ENCODE data around the gene NID2.
A peak's percentile ranks its signal among the peaks of the same experiment; 100 is the strongest.

NID2 gene

GRCh38 chr14:51998348-51998747 lies 70.5 kb downstream of the NID2 start:
- no peak for DNase-seq

GRCh38 chr14:51996148-51996746 lies 72.6 kb downstream of the NID2 start:
- DNase-seq, result no peak

- no peak for DNase-seq
Observed at GRCh38 chr14:51993285-51993920, 75.5 kb downstream of the NID2 start.

- DNase-seq, result no peak
Observed at GRCh38 chr14:51990488-51990887, 78.4 kb downstream of the NID2 start.

- peak; percentile 89 for DNase-seq
Observed at GRCh38 chr14:51989293-51990234, 79.3 kb downstream of the NID2 start, which contains the start of gene RTRAF. TSS of gene RTRAF (plus strand) at chr14:51989546. CDS start at chr14:51989640, 94 bp downstream.

GRCh38 chr14:51988221-51988620 lies 80.6 kb downstream of the NID2 start:
- DNase-seq, result no peak

- no peak for DNase-seq
Observed at GRCh38 chr14:51981218-51981854, 87.5 kb downstream of the NID2 start.

- peak; percentile 74 to 88 for DNase-seq
Observed at GRCh38 chr14:51979088-51979709, 89.7 kb downstream of the NID2 start.

- no peak for DNase-seq
Observed at GRCh38 chr14:51978681-51979085, 90.2 kb downstream of the NID2 start.

GRCh38 chr14:51977075-51977474 lies 91.8 kb downstream of the NID2 start:
- no peak for DNase-seq

- DNase-seq, result no peak
Observed at GRCh38 chr14:51972566-51972965, 96.3 kb downstream of the NID2 start.

- DNase-seq, result no peak
Observed at GRCh38 chr14:51969852-51970540, 98.9 kb downstream of the NID2 start.

- DNase-seq, result no peak
Observed at GRCh38 chr14:51967521-51967920, 101.3 kb downstream of the NID2 start.

GRCh38 chr14:51963286-51963685 lies 105.6 kb downstream of the NID2 start:
- no peak for DNase-seq

- no peak for DNase-seq
Observed at GRCh38 chr14:51962711-51963110, 106.1 kb downstream of the NID2 start.

- DNase-seq, result no peak
Observed at GRCh38 chr14:51960866-51961265, 108.0 kb downstream of the NID2 start.

GRCh38 chr14:51959928-51960327 lies 108.9 kb downstream of the NID2 start:
- no peak for DNase-seq

GRCh38 chr14:51957950-51958349 lies 110.9 kb downstream of the NID2 start:
- no peak for DNase-seq
